Fibroblast of lung (primary cell): ENCODE results near the gene TMPRSS7.

Source experiments
- EZH2 ChIP-seq: IDR thresholded peaks from 2 replicates; pipeline ENCODE4 v1.5.1; 2012; ENCODE audit warnings: low read length, control low read depth, mild to moderate bottlenecking; ENCODE audit errors: missing control alignments
- TF ChIP-seq, protein P1 (sequence below), 2 donors: IDR thresholded peaks in 1 of 2; conservative IDR thresholded peaks in 1 of 2; 1 replicate in 1 of 2; 2 replicates in 1 of 2; pipeline ENCODE4 v1.5.1; 2011 to 2012; ENCODE audit warnings: low read length in 2 of 2, control low read depth in 1 of 2, inconsistent platforms in 1 of 2, low read depth in 1 of 2, mild to moderate bottlenecking in 1 of 2

DNA sequence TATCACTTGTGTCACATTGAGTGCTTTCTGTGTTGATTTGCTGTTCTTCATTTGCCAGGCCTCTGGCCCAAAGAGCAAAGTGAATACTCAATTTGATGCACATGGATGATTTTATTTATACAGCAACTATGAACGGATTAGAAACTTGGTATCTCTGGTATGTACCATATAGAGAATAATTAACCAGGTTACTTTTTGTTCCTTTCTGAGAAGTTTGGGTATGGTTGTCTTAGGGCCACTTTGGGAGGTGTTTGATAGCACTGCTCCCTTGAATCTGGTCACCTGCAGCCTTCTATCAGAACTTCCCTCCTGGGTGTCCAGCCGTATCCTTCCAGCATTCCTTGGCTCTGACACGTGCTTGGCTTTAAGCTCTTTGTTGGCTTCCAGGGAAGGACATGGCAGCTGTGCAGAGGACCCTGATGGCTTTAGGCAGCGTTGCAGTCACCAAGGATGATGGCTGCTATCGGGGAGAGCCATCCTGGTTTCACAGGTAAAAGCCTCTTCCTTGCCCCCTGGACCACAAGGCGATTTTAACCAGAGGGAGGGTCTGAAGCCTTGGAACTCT, 23.1 kb upstream of the TMPRSS7 start:
- TF ChIP-seq EZH2, result no peak
- TF ChIP-seq, protein P1, sequence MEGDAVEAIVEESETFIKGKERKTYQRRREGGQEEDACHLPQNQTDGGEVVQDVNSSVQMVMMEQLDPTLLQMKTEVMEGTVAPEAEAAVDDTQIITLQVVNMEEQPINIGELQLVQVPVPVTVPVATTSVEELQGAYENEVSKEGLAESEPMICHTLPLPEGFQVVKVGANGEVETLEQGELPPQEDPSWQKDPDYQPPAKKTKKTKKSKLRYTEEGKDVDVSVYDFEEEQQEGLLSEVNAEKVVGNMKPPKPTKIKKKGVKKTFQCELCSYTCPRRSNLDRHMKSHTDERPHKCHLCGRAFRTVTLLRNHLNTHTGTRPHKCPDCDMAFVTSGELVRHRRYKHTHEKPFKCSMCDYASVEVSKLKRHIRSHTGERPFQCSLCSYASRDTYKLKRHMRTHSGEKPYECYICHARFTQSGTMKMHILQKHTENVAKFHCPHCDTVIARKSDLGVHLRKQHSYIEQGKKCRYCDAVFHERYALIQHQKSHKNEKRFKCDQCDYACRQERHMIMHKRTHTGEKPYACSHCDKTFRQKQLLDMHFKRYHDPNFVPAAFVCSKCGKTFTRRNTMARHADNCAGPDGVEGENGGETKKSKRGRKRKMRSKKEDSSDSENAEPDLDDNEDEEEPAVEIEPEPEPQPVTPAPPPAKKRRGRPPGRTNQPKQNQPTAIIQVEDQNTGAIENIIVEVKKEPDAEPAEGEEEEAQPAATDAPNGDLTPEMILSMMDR (conservative IDR thresholded peaks at IDR 0.05 in 1 of 2, IDR thresholded peaks at IDR 0.05 in 1 of 2; ENCODE audit: low read depth in 1 of 2, low read length in 2 of 2), result no peak
